ENCODE data around the gene CCSER1.
A peak's percentile ranks its signal among the peaks of the same experiment; 100 is the strongest.

CCSER1 gene

DNA sequence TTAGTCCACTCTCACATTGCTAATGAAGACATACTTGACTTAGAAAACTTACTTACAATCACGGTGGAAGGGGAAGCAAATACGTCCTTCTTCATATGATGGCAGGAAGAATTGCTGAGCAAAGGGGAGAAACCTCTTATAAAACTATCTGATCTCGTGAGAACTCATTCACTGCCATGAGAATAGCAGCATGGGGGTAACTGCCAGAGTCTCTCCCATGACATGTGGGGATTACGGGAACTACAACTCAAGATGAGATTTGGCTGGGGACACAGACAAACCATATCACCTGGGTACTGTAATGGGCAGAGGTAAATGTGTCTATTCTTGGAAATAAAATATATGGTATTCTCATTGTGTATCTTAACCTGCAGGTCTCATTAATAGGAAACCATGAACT lies 1464.9 kb downstream of the CCSER1 start:
- no peak overlapping the region for H4K8ac ChIP-seq (ENCODE audit: low read depth, low read length)
- no peak overlapping the region for H3K27ac ChIP-seq (replicated peaks; ENCODE audit: low read length)
- no peak overlapping the region for H3K4me2 ChIP-seq (ENCODE audit: insufficient read depth, low read length, poor library complexity, severe bottlenecking)
- H3K9me3 ChIP-seq (replicated peaks in 1 of 2; ENCODE audit: control insufficient read depth in 2 of 2, insufficient read depth in 1 of 2, low read depth in 1 of 2, low read length in 2 of 2): no peaks in the 10 kb centered on the region
- WGBS, 2 donors (ENCODE audit: extremely low coverage in 2 of 2, insufficient read length in 2 of 2, insufficient replicate concordance in 1 of 2): no CpG with 5 or more reads among the region's 4 CpGs
- H3K79me1 ChIP-seq (ENCODE audit: low read depth, low read length): no peaks in the 10 kb centered on the region
- H4K91ac ChIP-seq (ENCODE audit: low read depth, low read length, poor library complexity): no peak overlapping the region
- no peak for DNase-seq (ENCODE audit: low spot score)
- no peaks in the 10 kb centered on the region for H3K4me1 ChIP-seq (ENCODE audit: control insufficient read depth in 2 of 2, insufficient read depth in 1 of 2, low read depth in 1 of 2, low read length in 2 of 2)
- no peak overlapping the region for H3K4ac ChIP-seq (ENCODE audit: low read length)
- H2BK120ac ChIP-seq (ENCODE audit: low read depth, low read length): no peak overlapping the region
- H3K36me3 ChIP-seq (replicated peaks in 1 of 2; ENCODE audit: control insufficient read depth in 2 of 2, insufficient read depth in 2 of 2, low read length in 2 of 2): no peaks in the 10 kb centered on the region
- H3K9ac ChIP-seq (ENCODE audit: low read depth, low read length, poor library complexity): no peak overlapping the region
- no peak overlapping the region for H2AFZ ChIP-seq (ENCODE audit: low read length)
- no peaks in the 10 kb centered on the region for H3K27me3 ChIP-seq (ENCODE audit: control insufficient read depth in 3 of 3, insufficient read depth in 3 of 3, low read depth in 1 of 3, low read length in 3 of 3)
- H2AK5ac ChIP-seq (ENCODE audit: low read depth, low read length): no peak overlapping the region
- H3K14ac ChIP-seq (ENCODE audit: low read length): no peak overlapping the region
- H3K23ac ChIP-seq (ENCODE audit: low read depth, low read length, poor library complexity): no peak overlapping the region
- H3K18ac ChIP-seq (ENCODE audit: low read length): no peak overlapping the region
- H2BK5ac ChIP-seq (ENCODE audit: low read length): no peak overlapping the region
- H3K4me3 ChIP-seq (ENCODE audit: low read length in 2 of 2): no peak overlapping the region
- H2BK15ac ChIP-seq (ENCODE audit: low read length): no peak overlapping the region
- no peak overlapping the region for H2BK12ac ChIP-seq (ENCODE audit: low read length)

DNA sequence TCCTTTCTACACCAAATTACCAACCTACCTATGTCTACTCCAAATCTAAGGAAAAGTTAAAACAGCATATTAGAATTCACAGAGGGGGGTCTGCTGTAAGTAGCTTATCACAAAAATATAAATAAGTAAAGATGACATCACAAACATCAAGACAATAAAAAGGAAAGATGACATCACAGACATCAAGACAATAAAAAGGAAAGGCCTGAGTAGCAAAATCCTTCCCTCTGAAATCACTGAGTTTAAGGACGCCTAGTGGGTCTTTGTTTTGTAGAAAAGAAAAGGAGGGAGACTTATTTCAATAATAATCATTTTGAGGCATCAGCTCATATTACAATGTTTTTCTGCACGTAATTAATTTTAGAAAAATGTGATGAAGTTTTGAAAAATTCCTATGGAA lies 1469.5 kb downstream of the CCSER1 start:
- Histone ChIP-seq H4K91ac (ENCODE audit: low read depth, low read length, poor library complexity) (no peak overlapping the region), H3K79me1 (ENCODE audit: low read depth, low read length) (no peaks in the 10 kb centered on the region), H3K9me3 (replicated peaks in 1 of 2; ENCODE audit: control insufficient read depth in 2 of 2, insufficient read depth in 1 of 2, low read depth in 1 of 2, low read length in 2 of 2) (no peaks in the 10 kb centered on the region), H3K9ac (ENCODE audit: low read depth, low read length, poor library complexity) (no peak overlapping the region), H3K27ac (replicated peaks; ENCODE audit: low read length) (no peak overlapping the region), H3K14ac (ENCODE audit: low read length) (no peak overlapping the region), H2BK5ac (ENCODE audit: low read length) (no peak overlapping the region), H2BK15ac (ENCODE audit: low read length) (no peak overlapping the region), H3K18ac (ENCODE audit: low read length) (no peak overlapping the region), H2BK120ac (ENCODE audit: low read depth, low read length) (no peak overlapping the region), H3K4me1 (ENCODE audit: control insufficient read depth in 2 of 2, insufficient read depth in 1 of 2, low read depth in 1 of 2, low read length in 2 of 2) (no peaks in the 10 kb centered on the region), H3K4me3 (ENCODE audit: low read length in 2 of 2) (no peak overlapping the region), H3K27me3 (ENCODE audit: control insufficient read depth in 3 of 3, insufficient read depth in 3 of 3, low read depth in 1 of 3, low read length in 3 of 3) (no peaks in the 10 kb centered on the region), H4K8ac (ENCODE audit: low read depth, low read length) (no peak overlapping the region), H2BK12ac (ENCODE audit: low read length) (no peak overlapping the region), H3K23ac (ENCODE audit: low read depth, low read length, poor library complexity) (no peak overlapping the region), H3K4me2 (ENCODE audit: insufficient read depth, low read length, poor library complexity, severe bottlenecking) (no peak overlapping the region), H2AK5ac (ENCODE audit: low read depth, low read length) (no peak overlapping the region), H3K4ac (ENCODE audit: low read length) (no peak overlapping the region), H2AFZ (ENCODE audit: low read length) (no peak overlapping the region), H3K36me3 (replicated peaks in 1 of 2; ENCODE audit: control insufficient read depth in 2 of 2, insufficient read depth in 2 of 2, low read length in 2 of 2) (no peaks in the 10 kb centered on the region)
- DNase-seq (ENCODE audit: low spot score): no peak
- WGBS, 2 donors (ENCODE audit: extremely low coverage in 2 of 2, insufficient read length in 2 of 2, insufficient replicate concordance in 1 of 2): no CpG with 5 or more reads among the region's 2 CpGs

DNA sequence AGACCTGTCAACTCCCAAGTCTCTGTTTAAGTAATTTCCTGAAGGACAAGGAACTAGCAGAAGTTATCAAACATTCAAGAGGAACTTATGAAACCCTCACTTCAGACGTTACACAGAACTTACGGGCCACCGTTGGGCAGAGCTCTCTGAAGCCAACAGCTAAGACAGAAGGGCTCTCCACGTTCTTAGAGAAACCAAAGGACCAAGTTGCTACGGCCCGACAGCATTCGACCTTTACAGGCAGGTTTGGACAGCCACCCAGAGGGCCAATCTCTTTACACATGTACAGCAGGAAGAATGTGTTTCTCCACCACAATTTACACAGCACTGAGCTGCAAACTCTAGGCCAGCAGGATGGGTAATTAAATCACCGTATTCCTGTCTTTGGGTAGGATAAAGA lies 1471.5 kb downstream of the CCSER1 start:
- no peak overlapping the region for H3K4me2 ChIP-seq (ENCODE audit: insufficient read depth, low read length, poor library complexity, severe bottlenecking)
- no peak overlapping the region for H2BK15ac ChIP-seq (ENCODE audit: low read length)
- no peaks in the 10 kb centered on the region for H3K27me3 ChIP-seq (ENCODE audit: control insufficient read depth in 3 of 3, insufficient read depth in 3 of 3, low read depth in 1 of 3, low read length in 3 of 3)
- H4K91ac ChIP-seq (ENCODE audit: low read depth, low read length, poor library complexity): no peak overlapping the region
- H2BK12ac ChIP-seq (ENCODE audit: low read length): no peak overlapping the region
- no peak overlapping the region for H2AK5ac ChIP-seq (ENCODE audit: low read depth, low read length)
- no peak overlapping the region for H3K4me3 ChIP-seq (ENCODE audit: low read length in 2 of 2)
- WGBS, 2 donors (ENCODE audit: extremely low coverage in 2 of 2, insufficient read length in 2 of 2, insufficient replicate concordance in 1 of 2): no CpG with 5 or more reads among the region's 8 CpGs
- H3K14ac ChIP-seq (ENCODE audit: low read length): no peak overlapping the region
- H3K36me3 ChIP-seq (replicated peaks in 1 of 2; ENCODE audit: control insufficient read depth in 2 of 2, insufficient read depth in 2 of 2, low read length in 2 of 2): no peaks in the 10 kb centered on the region
- no peaks in the 10 kb centered on the region for H3K9me3 ChIP-seq (replicated peaks in 1 of 2; ENCODE audit: control insufficient read depth in 2 of 2, insufficient read depth in 1 of 2, low read depth in 1 of 2, low read length in 2 of 2)
- DNase-seq (ENCODE audit: low spot score): no peak
- H3K27ac ChIP-seq (replicated peaks; ENCODE audit: low read length): no peak overlapping the region
- H3K23ac ChIP-seq (ENCODE audit: low read depth, low read length, poor library complexity): no peak overlapping the region
- no peak overlapping the region for H2BK5ac ChIP-seq (ENCODE audit: low read length)
- no peak overlapping the region for H2BK120ac ChIP-seq (ENCODE audit: low read depth, low read length)
- no peak overlapping the region for H4K8ac ChIP-seq (ENCODE audit: low read depth, low read length)
- no peak overlapping the region for H3K4ac ChIP-seq (ENCODE audit: low read length)
- H3K4me1 ChIP-seq (ENCODE audit: control insufficient read depth in 2 of 2, insufficient read depth in 1 of 2, low read depth in 1 of 2, low read length in 2 of 2): no peaks in the 10 kb centered on the region
- H3K79me1 ChIP-seq (ENCODE audit: low read depth, low read length): no peaks in the 10 kb centered on the region
- no peak overlapping the region for H3K18ac ChIP-seq (ENCODE audit: low read length)
- no peak overlapping the region for H3K9ac ChIP-seq (ENCODE audit: low read depth, low read length, poor library complexity)
- peak overlapping the region; percentile 70 for H2AFZ ChIP-seq (ENCODE audit: low read length)

DNA sequence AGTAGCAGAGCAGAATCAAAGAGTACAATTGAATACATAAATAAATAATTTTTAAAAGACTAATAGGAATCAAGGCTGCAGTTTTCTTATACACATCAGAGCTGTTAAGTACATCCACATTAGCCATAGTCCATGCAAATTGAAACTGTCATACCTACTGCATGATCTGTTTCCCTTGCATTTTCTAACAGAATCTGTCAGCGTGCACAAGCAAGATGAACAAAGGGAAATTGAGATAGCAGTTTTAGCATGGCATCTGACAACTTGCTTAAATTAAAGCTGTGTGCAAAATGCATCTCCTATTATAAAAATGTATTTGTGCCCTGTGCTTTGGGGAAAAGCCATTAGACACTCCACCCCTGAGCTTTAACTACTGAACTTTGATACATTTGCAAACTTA lies 1473.1 kb downstream of the CCSER1 start:
- WGBS, 2 donors (ENCODE audit: extremely low coverage in 2 of 2, insufficient read length in 2 of 2, insufficient replicate concordance in 1 of 2): no CpG with 5 or more reads among the region's 1 CpG
- H2BK12ac ChIP-seq (ENCODE audit: low read length): no peak overlapping the region

More for the DNA sequence above, 1473.1 kb downstream of the CCSER1 start:
- Histone ChIP-seq H3K4me2 (ENCODE audit: insufficient read depth, low read length, poor library complexity, severe bottlenecking) (no peak overlapping the region), H2BK15ac (ENCODE audit: low read length) (no peak overlapping the region), H3K9me3 (replicated peaks in 1 of 2; ENCODE audit: control insufficient read depth in 2 of 2, insufficient read depth in 1 of 2, low read depth in 1 of 2, low read length in 2 of 2) (no peaks in the 10 kb centered on the region), H3K23ac (ENCODE audit: low read depth, low read length, poor library complexity) (no peak overlapping the region), H4K91ac (ENCODE audit: low read depth, low read length, poor library complexity) (no peak overlapping the region), H3K4me1 (ENCODE audit: control insufficient read depth in 2 of 2, insufficient read depth in 1 of 2, low read depth in 1 of 2, low read length in 2 of 2) (no peaks in the 10 kb centered on the region), H4K8ac (ENCODE audit: low read depth, low read length) (no peak overlapping the region), H3K4me3 (ENCODE audit: low read length in 2 of 2) (no peak overlapping the region), H3K79me1 (ENCODE audit: low read depth, low read length) (no peaks in the 10 kb centered on the region), H3K14ac (ENCODE audit: low read length) (no peak overlapping the region), H2BK120ac (ENCODE audit: low read depth, low read length) (no peak overlapping the region), H3K4ac (ENCODE audit: low read length) (no peak overlapping the region), H3K18ac (ENCODE audit: low read length) (no peak overlapping the region), H2BK5ac (ENCODE audit: low read length) (no peak overlapping the region), H2AK5ac (ENCODE audit: low read depth, low read length) (no peak overlapping the region), H3K9ac (ENCODE audit: low read depth, low read length, poor library complexity) (no peak overlapping the region), H3K36me3 (replicated peaks in 1 of 2; ENCODE audit: control insufficient read depth in 2 of 2, insufficient read depth in 2 of 2, low read length in 2 of 2) (no peaks in the 10 kb centered on the region), H3K27ac (replicated peaks; ENCODE audit: low read length) (no peak overlapping the region), H3K27me3 (ENCODE audit: control insufficient read depth in 3 of 3, insufficient read depth in 3 of 3, low read depth in 1 of 3, low read length in 3 of 3) (no peaks in the 10 kb centered on the region), H2AFZ (ENCODE audit: low read length) (peak overlapping the region; percentile 16)
- DNase-seq (ENCODE audit: low spot score): no peak
